Body of pancreas (tissue), 4 donors: ENCODE results near the gene DHX30.

ENCODE experiments used
- POLR2A ChIP-seq, 3 donors: fragments of 450-650 bp; IDR thresholded peaks; one replicate each; pipeline ENCODE4 v1.6.1; 2016; ENCODE audit warnings: antibody characterized with exemption in 3 of 3, mild to moderate bottlenecking in 2 of 3
- TF ChIP-seq, protein P1 (sequence below), 7 experiments: fragments of 450-650 bp in 4 of 7; fragments of 200-600 bp in 3 of 7; sonication (generic) in 3 of 7; IDR thresholded peaks; one replicate each; pipeline ENCODE4 v1.5.1; 2016 to 2019; ENCODE audit warnings: antibody characterized with exemption in 7 of 7

DNA sequence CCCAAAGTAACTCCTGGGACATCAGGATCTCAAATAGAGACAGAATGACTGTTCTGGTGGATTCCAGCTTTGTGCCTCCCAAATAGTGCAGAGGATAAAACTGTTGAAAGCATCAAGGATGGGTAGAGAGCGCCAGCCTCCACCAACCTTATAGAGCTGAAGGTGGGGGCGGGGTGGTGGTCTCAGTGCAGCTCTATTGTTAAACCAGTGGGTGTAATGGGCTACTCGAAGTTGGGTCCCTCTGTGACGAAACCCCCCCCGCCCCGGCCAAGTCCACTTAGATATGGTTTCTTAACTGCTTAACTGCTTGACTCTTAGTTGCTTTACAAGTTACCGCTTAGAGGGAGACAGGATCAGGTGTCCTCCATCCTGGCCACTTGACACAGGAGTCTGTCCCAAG lies 22.7 kb downstream of the DHX30 start:
- TF ChIP-seq, protein P1, sequence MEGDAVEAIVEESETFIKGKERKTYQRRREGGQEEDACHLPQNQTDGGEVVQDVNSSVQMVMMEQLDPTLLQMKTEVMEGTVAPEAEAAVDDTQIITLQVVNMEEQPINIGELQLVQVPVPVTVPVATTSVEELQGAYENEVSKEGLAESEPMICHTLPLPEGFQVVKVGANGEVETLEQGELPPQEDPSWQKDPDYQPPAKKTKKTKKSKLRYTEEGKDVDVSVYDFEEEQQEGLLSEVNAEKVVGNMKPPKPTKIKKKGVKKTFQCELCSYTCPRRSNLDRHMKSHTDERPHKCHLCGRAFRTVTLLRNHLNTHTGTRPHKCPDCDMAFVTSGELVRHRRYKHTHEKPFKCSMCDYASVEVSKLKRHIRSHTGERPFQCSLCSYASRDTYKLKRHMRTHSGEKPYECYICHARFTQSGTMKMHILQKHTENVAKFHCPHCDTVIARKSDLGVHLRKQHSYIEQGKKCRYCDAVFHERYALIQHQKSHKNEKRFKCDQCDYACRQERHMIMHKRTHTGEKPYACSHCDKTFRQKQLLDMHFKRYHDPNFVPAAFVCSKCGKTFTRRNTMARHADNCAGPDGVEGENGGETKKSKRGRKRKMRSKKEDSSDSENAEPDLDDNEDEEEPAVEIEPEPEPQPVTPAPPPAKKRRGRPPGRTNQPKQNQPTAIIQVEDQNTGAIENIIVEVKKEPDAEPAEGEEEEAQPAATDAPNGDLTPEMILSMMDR (IDR thresholded peaks at IDR 0.05) = no peak
- TF ChIP-seq POLR2A (IDR thresholded peaks at IDR 0.05) = no peak
